ENCODE measurements around the gene SLC7A6.

DNA sequence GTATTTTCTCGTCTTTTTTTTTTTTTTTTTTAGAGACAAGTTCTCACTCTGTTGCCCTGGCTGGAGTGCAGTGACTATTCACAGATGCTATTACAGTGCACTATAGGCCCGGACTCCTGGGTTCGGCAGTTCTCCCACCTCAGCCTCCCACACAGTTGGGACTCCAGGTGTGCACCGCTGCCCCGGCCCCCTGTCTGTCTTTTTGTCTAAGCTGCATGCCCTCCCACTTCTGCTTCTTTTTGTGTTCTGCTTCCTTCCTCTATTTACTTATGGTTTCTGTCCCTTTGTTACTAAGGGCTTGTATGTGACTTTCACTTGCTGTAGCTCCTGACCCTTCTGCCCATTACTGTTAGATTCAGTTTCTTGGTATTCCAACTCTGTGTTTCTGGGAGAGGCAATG, 20.5 kb downstream of the SLC7A6 start:
- TF ChIP-seq, protein P1, sequence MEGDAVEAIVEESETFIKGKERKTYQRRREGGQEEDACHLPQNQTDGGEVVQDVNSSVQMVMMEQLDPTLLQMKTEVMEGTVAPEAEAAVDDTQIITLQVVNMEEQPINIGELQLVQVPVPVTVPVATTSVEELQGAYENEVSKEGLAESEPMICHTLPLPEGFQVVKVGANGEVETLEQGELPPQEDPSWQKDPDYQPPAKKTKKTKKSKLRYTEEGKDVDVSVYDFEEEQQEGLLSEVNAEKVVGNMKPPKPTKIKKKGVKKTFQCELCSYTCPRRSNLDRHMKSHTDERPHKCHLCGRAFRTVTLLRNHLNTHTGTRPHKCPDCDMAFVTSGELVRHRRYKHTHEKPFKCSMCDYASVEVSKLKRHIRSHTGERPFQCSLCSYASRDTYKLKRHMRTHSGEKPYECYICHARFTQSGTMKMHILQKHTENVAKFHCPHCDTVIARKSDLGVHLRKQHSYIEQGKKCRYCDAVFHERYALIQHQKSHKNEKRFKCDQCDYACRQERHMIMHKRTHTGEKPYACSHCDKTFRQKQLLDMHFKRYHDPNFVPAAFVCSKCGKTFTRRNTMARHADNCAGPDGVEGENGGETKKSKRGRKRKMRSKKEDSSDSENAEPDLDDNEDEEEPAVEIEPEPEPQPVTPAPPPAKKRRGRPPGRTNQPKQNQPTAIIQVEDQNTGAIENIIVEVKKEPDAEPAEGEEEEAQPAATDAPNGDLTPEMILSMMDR (IDR thresholded peaks at IDR 0.05) = no peak
- no peak for TF ChIP-seq POLR2A (IDR thresholded peaks at IDR 0.05)

Measured in right lobe of liver (tissue), 4 donors.